Measurements from ENCODE around the gene CYP2J2. TPM values are rescaled to one million over a fixed set of nuclear protein-coding genes. Genes with fewer than 3 reads are reported as not detected.

CYP2J2 gene
- total RNA-seq, 3 donors from 2014 or later: 21.8 to 58.6 (median 45.6) TPM

Other genes with a start within 250 kb of the CYP2J2 start
- gene HOOK1, start 111.8 kb downstream of the CYP2J2 start, total RNA-seq: 10 to 100 TPM; 26.9 to 58.6 (median 55.9) TPM
- under 1 TPM in 1 of 3 donors, not detected in 2; 0.14 TPM for gene C1orf87, start 147.0 kb upstream of the CYP2J2 start, total RNA-seq

Measured in mucosa of descending colon (tissue), 3 donors.